Right lobe of liver (tissue), 4 donors: ENCODE results near the gene CACNA1C.

ENCODE experiments used
- CTCF ChIP-seq, 4 donors: fragments of 200-600 bp in 3 of 4; fragments of 450-650 bp in 1 of 4; IDR thresholded peaks; one replicate each; pipeline versions ENCODE4 v1.5.1 to v1.8.0; 2016 to 2022; ENCODE audit warnings: antibody characterized with exemption in 4 of 4, mild to moderate bottlenecking in 2 of 4
- POLR2A ChIP-seq: fragments of 450-650 bp; IDR thresholded peaks from one replicate; pipeline ENCODE4 v1.6.1; 2017; ENCODE audit warnings: antibody characterized with exemption, mild to moderate bottlenecking
- donor health status: DM: no; HTN: no; CAD: no.
- donor health status: DM: no; HTN: no; CAD: no.
- donor health status: DM: no; HTN: yes; CAD: no.

GRCh38 chr12:2613326-2614073 is 560.7 kb downstream of the CACNA1C start:
- TF ChIP-seq CTCF (IDR thresholded peaks at IDR 0.05) (no peak), POLR2A (no peak)
